DOHH2 (cell line): ENCODE data around the gene BCL11B.

Experiments
- H3F3A ChIP-seq: fragments of 200-600 bp; sonication (generic), shearing (Covaris generic); 2 replicates; pipeline ENCODE4 v1.6.0; 2016; ENCODE audit warnings: antibody characterized with exemption, mild to moderate bottlenecking; ENCODE audit not compliant: control insufficient read depth, insufficient read depth
- H3K27ac ChIP-seq: fragments of 200-600 bp; sonication (generic); 2 replicates; pipeline ENCODE4 v1.5.1; 2014; ENCODE audit warnings: low read depth, mild to moderate bottlenecking, low read length, moderate library complexity
- H3K27me3 ChIP-seq: fragments of 200-600 bp; sonication (generic); 2 replicates; pipeline ENCODE4 v1.6.1; 2014; ENCODE audit warnings: mild to moderate bottlenecking, low read length, mixed read lengths; ENCODE audit not compliant: control insufficient read depth
- H3K36me3 ChIP-seq: fragments of 200-600 bp; sonication (generic); 2 replicates; pipeline ENCODE4 v1.6.1; 2014; ENCODE audit warnings: mild to moderate bottlenecking, low read length, moderate library complexity, mixed read lengths; ENCODE audit not compliant: control insufficient read depth
- H3K4me1 ChIP-seq: fragments of 200-600 bp; sonication (generic); 2 replicates; pipeline ENCODE4 v1.6.1; 2014; ENCODE audit warnings: mild to moderate bottlenecking, low read length, mixed read lengths; ENCODE audit not compliant: control insufficient read depth
- H3K4me2 ChIP-seq: fragments of 200-600 bp; sonication (generic); 2 replicates; pipeline ENCODE4 v1.6.0; 2014; ENCODE audit warnings: mild to moderate bottlenecking, low read length, moderate library complexity
- H3K4me3 ChIP-seq: fragments of 200-600 bp; sonication (generic); 2 replicates; pipeline ENCODE4 v1.5.1; 2014; ENCODE audit warnings: mild to moderate bottlenecking, low read length, mixed read lengths
- H3K79me2 ChIP-seq: fragments of 200-600 bp; sonication (generic); 2 replicates; pipeline ENCODE4 v1.6.1; 2014; ENCODE audit warnings: mild to moderate bottlenecking, low read length, mixed read lengths; ENCODE audit not compliant: control insufficient read depth
- H3K9me2 ChIP-seq: fragments of 200-600 bp; sonication (generic); replicated peaks from 2 replicates; pipeline ENCODE4 v1.6.1; 2014; ENCODE audit warnings: mild to moderate bottlenecking, low read length, mixed read lengths; ENCODE audit not compliant: control insufficient read depth
- H3K9me3 ChIP-seq: fragments of 200-600 bp; sonication (generic); 2 replicates; pipeline ENCODE4 v1.6.1; 2014; ENCODE audit warnings: antibody characterized with exemption, low read length, mixed read lengths; ENCODE audit not compliant: control insufficient read depth, insufficient read depth
- H4K20me1 ChIP-seq: fragments of 200-600 bp; sonication (generic); 2 replicates; pipeline ENCODE4 v1.6.0; 2014; ENCODE audit warnings: low read depth, mild to moderate bottlenecking, antibody characterized with exemption, low read length, moderate library complexity; ENCODE audit not compliant: control insufficient read depth, insufficient read depth
- EZH2phosphoT487 ChIP-seq: fragments of 200-600 bp; sonication (generic); IDR thresholded peaks from 2 replicates; pipeline ENCODE4 v1.6.1; 2017; ENCODE audit warnings: borderline replicate concordance, mild to moderate bottlenecking, antibody characterized with exemption, low read length, moderate library complexity, mixed read lengths
- TF ChIP-seq, protein P1 (sequence below): fragments of 200-600 bp; sonication (generic); IDR thresholded peaks from one replicate; pipeline ENCODE4 v1.5.1; 2014; ENCODE audit warnings: antibody characterized with exemption, mild to moderate bottlenecking, low read depth, low read length; ENCODE audit not compliant: poor library complexity, severe bottlenecking

BCL11B gene

DNA sequence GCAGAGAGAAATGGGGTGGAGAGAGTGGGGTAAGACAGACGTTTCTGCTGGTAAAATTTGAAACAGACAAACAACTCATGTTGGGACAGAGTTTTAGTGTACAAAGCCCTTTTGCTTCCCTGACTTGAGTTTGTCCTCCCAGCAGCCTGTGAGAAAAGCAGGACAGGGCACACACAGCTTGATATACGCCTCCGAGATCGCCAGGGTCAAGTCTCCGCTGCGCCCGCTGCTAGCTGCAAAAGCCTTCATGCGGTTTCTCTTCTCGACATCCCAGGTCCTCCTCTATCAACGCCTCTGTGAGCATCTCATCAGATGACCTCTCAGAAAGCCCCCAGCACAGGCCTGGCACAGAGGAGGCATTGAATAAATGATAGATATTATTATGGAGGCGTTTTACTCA lies 9.4 kb upstream of the BCL11B start:
- TF ChIP-seq, protein P1, sequence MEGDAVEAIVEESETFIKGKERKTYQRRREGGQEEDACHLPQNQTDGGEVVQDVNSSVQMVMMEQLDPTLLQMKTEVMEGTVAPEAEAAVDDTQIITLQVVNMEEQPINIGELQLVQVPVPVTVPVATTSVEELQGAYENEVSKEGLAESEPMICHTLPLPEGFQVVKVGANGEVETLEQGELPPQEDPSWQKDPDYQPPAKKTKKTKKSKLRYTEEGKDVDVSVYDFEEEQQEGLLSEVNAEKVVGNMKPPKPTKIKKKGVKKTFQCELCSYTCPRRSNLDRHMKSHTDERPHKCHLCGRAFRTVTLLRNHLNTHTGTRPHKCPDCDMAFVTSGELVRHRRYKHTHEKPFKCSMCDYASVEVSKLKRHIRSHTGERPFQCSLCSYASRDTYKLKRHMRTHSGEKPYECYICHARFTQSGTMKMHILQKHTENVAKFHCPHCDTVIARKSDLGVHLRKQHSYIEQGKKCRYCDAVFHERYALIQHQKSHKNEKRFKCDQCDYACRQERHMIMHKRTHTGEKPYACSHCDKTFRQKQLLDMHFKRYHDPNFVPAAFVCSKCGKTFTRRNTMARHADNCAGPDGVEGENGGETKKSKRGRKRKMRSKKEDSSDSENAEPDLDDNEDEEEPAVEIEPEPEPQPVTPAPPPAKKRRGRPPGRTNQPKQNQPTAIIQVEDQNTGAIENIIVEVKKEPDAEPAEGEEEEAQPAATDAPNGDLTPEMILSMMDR, result no peak
- TF ChIP-seq EZH2phosphoT487, result no peak
- Histone ChIP-seq H3K27me3 (peaks cover 22% of the 10 kb centered on the region), H3K9me2 (no peaks in the 10 kb centered on the region), H3K9me3 (no peaks in the 10 kb centered on the region), H3K27ac (no peak overlapping the region), H3F3A (no peaks in the 10 kb centered on the region), H3K79me2 (no peaks in the 10 kb centered on the region), H3K4me2 (no peak overlapping the region), H3K36me3 (no peaks in the 10 kb centered on the region), H4K20me1 (no peaks in the 10 kb centered on the region), H3K4me3 (no peak overlapping the region), H3K4me1 (no peaks in the 10 kb centered on the region)

DNA sequence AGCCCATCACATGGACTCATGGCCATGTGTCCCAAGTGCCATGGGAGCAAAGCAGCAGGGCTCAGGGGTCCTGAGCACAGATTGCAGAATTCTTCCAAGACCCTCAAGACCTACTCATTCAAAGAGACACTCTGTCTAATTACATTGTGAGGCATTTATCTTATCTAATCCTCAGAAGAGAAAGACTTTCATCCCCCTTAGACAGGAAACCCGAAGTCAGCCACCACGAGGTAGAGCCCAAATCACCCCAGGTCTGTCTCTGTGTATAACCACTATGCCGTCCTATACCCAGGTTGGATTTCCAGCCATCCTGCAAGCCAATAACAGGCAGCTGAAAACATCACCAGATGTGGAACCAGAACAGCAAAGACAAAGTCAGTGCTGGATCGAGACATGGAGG lies 8.9 kb upstream of the BCL11B start:
- Histone ChIP-seq H3K27me3 (peaks cover 28% of the 10 kb centered on the region), H3K9me2 (no peaks in the 10 kb centered on the region), H3K9me3 (no peaks in the 10 kb centered on the region), H3K27ac (no peak overlapping the region), H3K4me3 (no peak overlapping the region), H3K36me3 (no peaks in the 10 kb centered on the region), H3K4me2 (no peak overlapping the region), H3K4me1 (no peaks in the 10 kb centered on the region), H3F3A (no peaks in the 10 kb centered on the region), H4K20me1 (no peaks in the 10 kb centered on the region), H3K79me2 (no peaks in the 10 kb centered on the region)
- TF ChIP-seq EZH2phosphoT487, result no peak
- TF ChIP-seq, protein P1, result no peak

DNA sequence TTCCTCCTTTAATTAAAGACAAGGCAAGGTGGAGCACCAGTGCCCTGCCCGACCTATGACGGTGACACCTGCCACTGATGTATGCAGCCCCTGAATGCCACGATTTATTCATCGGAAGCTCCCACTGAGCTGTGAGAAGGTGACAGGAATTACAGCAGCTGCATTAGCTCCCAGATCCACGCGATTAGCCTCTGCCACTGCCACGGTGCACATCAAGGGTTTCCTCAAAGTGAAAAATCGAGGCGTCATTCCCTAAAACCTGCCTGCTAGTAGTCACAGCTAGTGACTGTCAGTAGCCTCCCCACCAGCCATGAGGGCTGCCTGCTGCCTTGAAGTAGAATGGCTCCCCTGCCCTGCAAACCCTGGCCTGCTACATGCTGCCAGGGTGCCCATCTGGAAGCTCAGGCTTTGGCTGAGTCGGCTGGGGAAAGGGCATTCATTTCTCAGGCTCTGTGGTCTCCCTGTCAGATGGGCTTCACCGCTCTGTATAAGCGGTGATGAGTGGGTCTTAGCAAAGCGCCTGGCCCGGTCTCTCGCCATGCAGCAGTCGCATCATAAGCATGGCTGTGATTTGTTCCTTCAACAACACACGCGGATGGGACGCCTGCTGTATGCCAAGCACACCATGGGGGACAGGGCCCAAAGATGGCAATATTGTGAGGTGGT lies 8.2 kb upstream of the BCL11B start:
- H4K20me1 ChIP-seq, result no peaks in the 10 kb centered on the region
- H3K4me2 ChIP-seq, result no peak overlapping the region
- no peaks in the 10 kb centered on the region for H3K9me2 ChIP-seq
- H3K9me3 ChIP-seq, result no peaks in the 10 kb centered on the region
- no peaks in the 10 kb centered on the region for H3K36me3 ChIP-seq
- H3F3A ChIP-seq, result no peaks in the 10 kb centered on the region
- no peak overlapping the region for H3K4me3 ChIP-seq
- H3K4me1 ChIP-seq, result no peaks in the 10 kb centered on the region
- H3K27ac ChIP-seq, result no peak overlapping the region
- H3K79me2 ChIP-seq, result no peaks in the 10 kb centered on the region
- peaks cover 31% of the 10 kb centered on the region for H3K27me3 ChIP-seq
- no peak for TF ChIP-seq EZH2phosphoT487
- TF ChIP-seq, protein P1, result no peak
